ENCODE measurements around the gene RAP1A.

GRCh38 chr1:111762332-111762731 lies 142.7 kb downstream of the RAP1A start:
- no peak for TF ChIP-seq CTCF (IDR thresholded peaks at IDR 0.05; ENCODE audit: low read depth, low read length)
- TF ChIP-seq MAX (IDR thresholded peaks at IDR 0.05; ENCODE audit: low read depth, low read length), result no peak

All from NB4 (cell line).